ENCODE data around the gene CORO2A.

DNA sequence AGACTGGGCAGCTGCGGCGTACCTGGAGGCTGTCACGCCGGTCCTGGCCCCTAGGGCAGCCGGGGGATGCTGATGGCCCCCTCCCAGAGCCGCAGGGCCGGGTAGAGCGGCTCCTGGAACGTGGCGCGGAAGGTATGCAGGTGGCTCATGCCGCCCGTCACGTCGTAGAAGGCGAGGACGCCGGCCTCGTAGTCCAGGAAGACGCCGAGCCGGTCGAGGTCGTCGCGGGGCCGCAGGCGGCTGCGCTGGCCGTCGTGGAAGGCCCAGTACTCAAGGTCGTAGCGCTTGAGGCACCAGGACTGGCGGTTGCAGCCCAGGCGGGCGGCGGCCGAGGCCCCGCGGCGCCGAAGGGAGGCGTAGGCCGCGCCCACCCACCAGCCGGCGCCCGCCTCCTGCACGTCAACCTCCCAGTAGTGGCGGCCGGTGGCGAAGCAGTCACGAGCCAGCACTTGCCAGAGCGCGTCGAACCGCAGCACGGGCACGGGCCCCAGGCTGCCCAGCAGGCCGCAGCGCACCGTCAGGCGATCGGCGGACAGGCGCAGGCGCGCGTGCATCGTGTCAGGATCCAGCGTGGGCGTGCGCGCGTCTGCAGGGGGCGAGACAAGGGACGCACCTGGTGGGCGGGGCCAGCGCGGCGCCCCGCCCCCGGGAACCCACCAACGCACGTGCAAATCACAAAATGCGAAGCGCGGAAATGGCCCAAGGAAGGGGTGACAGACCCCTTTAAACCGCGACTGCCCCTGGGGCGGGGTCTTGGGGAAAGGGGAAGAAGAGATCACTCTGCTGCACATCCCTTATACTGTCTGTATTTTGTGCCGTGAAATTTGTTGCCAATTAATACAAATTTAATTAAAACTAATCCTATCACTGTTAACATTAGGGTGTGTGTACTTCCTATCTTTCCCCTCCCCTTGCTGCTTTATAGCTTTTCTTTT is 104.8 kb downstream of the CORO2A start:
- no peak for TF ChIP-seq POLR2AphosphoS5 (IDR thresholded peaks at IDR 0.05; ENCODE audit: borderline replicate concordance, low read depth, low read length)
- TF ChIP-seq EZH2 (IDR thresholded peaks at IDR 0.05) = no peak

Data from SK-N-MC (cell line).